Vagina (tissue), 2 donors: ENCODE data around the gene EPB41L2. TPM values are rescaled to one million over a fixed set of nuclear protein-coding genes. Genes with fewer than 3 reads are reported as not detected.

Source experiments
- DNase-seq, 2 donors: peaks; one replicate each; pipeline ENCODE4 v3.0.0-alpha.2; 2017; ENCODE audit errors: extremely low spot score in 2 of 2
- H3K27ac ChIP-seq: fragments of 200-600 bp; sonication (generic); one replicate; pipeline ENCODE4 v1.5.1; 2019
- H3K27me3 ChIP-seq: fragments of 200-600 bp; sonication (generic); one replicate; pipeline ENCODE4 v1.5.1; 2019
- H3K36me3 ChIP-seq, 2 donors: fragments of 200-600 bp; sonication (generic); one replicate each; pipeline ENCODE4 v1.5.1; 2017 to 2019
- H3K4me1 ChIP-seq: fragments of 200-600 bp; sonication (generic); one replicate; pipeline ENCODE4 v1.5.1; 2019
- H3K4me3 ChIP-seq, 2 donors: fragments of 200-600 bp; sonication (generic); 1 replicate in 1 of 2; 2 replicates in 1 of 2; pipeline ENCODE4 v1.5.1; 2016 to 2019
- H3K9me3 ChIP-seq: fragments of 200-600 bp; sonication (generic); one replicate; pipeline ENCODE4 v1.5.1; 2019
- CTCF ChIP-seq, 3 experiments: fragments of 450-650 bp in 2 of 3; fragments of 200-600 bp in 1 of 3; sonication (generic) in 1 of 3; IDR thresholded peaks; one replicate each; pipeline ENCODE4 v1.5.1; 2017 to 2019; ENCODE audit warnings: antibody characterized with exemption in 3 of 3, mild to moderate bottlenecking in 2 of 3, moderate library complexity in 2 of 3
- POLR2A ChIP-seq, 2 donors: fragments of 450-650 bp; IDR thresholded peaks; one replicate each; pipeline ENCODE4 v1.6.1; 2017; ENCODE audit warnings: antibody characterized with exemption in 2 of 2, mild to moderate bottlenecking in 2 of 2, moderate library complexity in 2 of 2
- POLR2AphosphoS5 ChIP-seq, 2 donors: sonication (generic); formaldehyde crosslinking; IDR thresholded peaks; one replicate each; pipeline ENCODE4 v1.9.0; 2017; ENCODE audit warnings: antibody characterized with exemption in 2 of 2, mild to moderate bottlenecking in 2 of 2, low read depth in 1 of 2; ENCODE audit not compliant: insufficient read depth in 1 of 2
- intact Hi-C: fragments of 100-400 bp; cut with DNase I; formaldehyde crosslinking; loops from one replicate; pipeline ENCODE4 v1.15.1; 2023
- total RNA-seq: library from RNA; depleted of rRNA; stranded (reverse); fragments of >200 nt; gene quantifications from one replicate; pipeline ENCODE4 v1.2.3, GENCODE V29; 2016

EPB41L2 gene
- total RNA-seq, 1 donor from 2014 or later = 96.7 TPM

- TF ChIP-seq POLR2AphosphoS5 (IDR thresholded peaks at IDR 0.05; ENCODE audit: insufficient read depth in 1 of 2, low read depth in 1 of 2) (no peak), CTCF (IDR thresholded peaks at IDR 0.05) (no peak)
- Histone ChIP-seq H3K36me3 (no peaks in the 10 kb centered on the region), H3K4me1 (peaks cover 16% of the 10 kb centered on the region), H3K27ac (no peak overlapping the region), H3K4me3 (no peak overlapping the region), H3K27me3 (no peaks in the 10 kb centered on the region), H3K9me3 (peaks cover 2% of the 10 kb centered on the region)
- DNase-seq = no peak
- intact Hi-C loops = no loop called here
Observed at GRCh38 chr6:131048459-131048858, 14.6 kb downstream of the EPB41L2 start.

- TF ChIP-seq POLR2A (IDR thresholded peaks at IDR 0.05) (no peak), CTCF (IDR thresholded peaks at IDR 0.05) (no peak), POLR2AphosphoS5 (IDR thresholded peaks at IDR 0.05; ENCODE audit: insufficient read depth in 1 of 2, low read depth in 1 of 2) (no peak)
- Histone ChIP-seq H3K4me1 (peaks cover 13% of the 10 kb centered on the region), H3K9me3 (no peaks in the 10 kb centered on the region), H3K4me3 (no peak overlapping the region), H3K36me3 (no peaks in the 10 kb centered on the region), H3K27me3 (no peaks in the 10 kb centered on the region), H3K27ac (no peak overlapping the region)
- DNase-seq = no peak
- intact Hi-C loops = no loop called here
Observed at GRCh38 chr6:131045139-131045538, 17.9 kb downstream of the EPB41L2 start.

GRCh38 chr6:131043902-131044447 is 19.1 kb downstream of the EPB41L2 start:
- no peak overlapping the region for H3K27ac ChIP-seq
- intact Hi-C loops = no loop called here

GRCh38 chr6:131042664-131043063 is 20.4 kb downstream of the EPB41L2 start:
- DNase-seq = no peak
- TF ChIP-seq CTCF (IDR thresholded peaks at IDR 0.05) = no peak
- no peak for TF ChIP-seq POLR2A (IDR thresholded peaks at IDR 0.05)
- TF ChIP-seq POLR2AphosphoS5 (IDR thresholded peaks at IDR 0.05; ENCODE audit: insufficient read depth in 1 of 2, low read depth in 1 of 2) = no peak
- Histone ChIP-seq H3K36me3 (no peaks in the 10 kb centered on the region), H3K27ac (no peak overlapping the region), H3K4me3 (no peak overlapping the region), H3K27me3 (no peaks in the 10 kb centered on the region), H3K9me3 (no peaks in the 10 kb centered on the region), H3K4me1 (peaks cover 21% of the 10 kb centered on the region)
- intact Hi-C loops = no loop called here

More at GRCh38 chr6:131043902-131044447, 19.1 kb downstream of the EPB41L2 start:
- Histone ChIP-seq H3K27me3 (no peaks in the 10 kb centered on the region), H3K4me1 (peaks cover 13% of the 10 kb centered on the region), H3K4me3 (no peak overlapping the region), H3K9me3 (no peaks in the 10 kb centered on the region), H3K36me3 (no peaks in the 10 kb centered on the region)
- DNase-seq = no peak
- no peak for TF ChIP-seq POLR2A (IDR thresholded peaks at IDR 0.05)
- TF ChIP-seq CTCF (IDR thresholded peaks at IDR 0.05) = no peak
- no peak for TF ChIP-seq POLR2AphosphoS5 (IDR thresholded peaks at IDR 0.05; ENCODE audit: insufficient read depth in 1 of 2, low read depth in 1 of 2)

GRCh38 chr6:131041814-131042213 is 21.2 kb downstream of the EPB41L2 start:
- H3K9me3 ChIP-seq = no peaks in the 10 kb centered on the region
- H3K27me3 ChIP-seq = no peaks in the 10 kb centered on the region
- no peak for DNase-seq
- no peak overlapping the region for H3K27ac ChIP-seq
- intact Hi-C loops = no loop called here
- H3K36me3 ChIP-seq = no peaks in the 10 kb centered on the region
- peaks cover 21% of the 10 kb centered on the region for H3K4me1 ChIP-seq
- no peak for TF ChIP-seq POLR2A (IDR thresholded peaks at IDR 0.05)
- no peak for TF ChIP-seq POLR2AphosphoS5 (IDR thresholded peaks at IDR 0.05; ENCODE audit: insufficient read depth in 1 of 2, low read depth in 1 of 2)
- TF ChIP-seq CTCF (IDR thresholded peaks at IDR 0.05) = no peak
- H3K4me3 ChIP-seq = no peak overlapping the region
